PC-3 (cell line): ENCODE data around the gene CCDC197.

Experiments used
- EZH2 ChIP-seq: fragments of 300-600 bp; sonication (generic); IDR thresholded peaks from one replicate; pipeline ENCODE4 v1.6.1; 2017; ENCODE audit warnings: antibody characterized with exemption, mild to moderate bottlenecking, low read length; ENCODE audit not compliant: unreplicated experiment
- TF ChIP-seq, protein P1 (sequence below): fragments of 300-600 bp; sonication (generic); conservative IDR thresholded peaks from 2 replicates; pipeline ENCODE4 v1.5.1; 2017; ENCODE audit warnings: antibody characterized with exemption, low read depth, mild to moderate bottlenecking, low read length

DNA sequence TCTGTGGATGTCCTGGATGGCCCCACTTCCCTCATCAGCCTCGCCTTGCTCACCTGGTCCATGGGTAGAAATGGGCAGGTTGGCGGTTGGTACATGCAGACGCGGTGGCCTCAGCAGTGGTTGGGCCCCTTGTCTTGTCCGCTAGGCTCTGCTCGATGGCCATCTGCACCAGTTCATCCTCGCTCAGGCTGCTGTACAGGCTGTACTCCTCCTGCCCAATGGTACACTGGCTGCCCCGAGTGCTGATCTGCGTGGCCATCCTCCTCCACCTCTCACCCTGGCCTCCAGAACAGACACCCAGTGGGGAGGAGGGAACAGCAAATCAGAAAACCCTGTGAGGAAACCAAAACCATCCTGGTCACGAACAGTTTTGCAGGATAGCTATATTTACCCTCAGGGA lies 32.8 kb upstream of the CCDC197 start:
- TF ChIP-seq, protein P1, sequence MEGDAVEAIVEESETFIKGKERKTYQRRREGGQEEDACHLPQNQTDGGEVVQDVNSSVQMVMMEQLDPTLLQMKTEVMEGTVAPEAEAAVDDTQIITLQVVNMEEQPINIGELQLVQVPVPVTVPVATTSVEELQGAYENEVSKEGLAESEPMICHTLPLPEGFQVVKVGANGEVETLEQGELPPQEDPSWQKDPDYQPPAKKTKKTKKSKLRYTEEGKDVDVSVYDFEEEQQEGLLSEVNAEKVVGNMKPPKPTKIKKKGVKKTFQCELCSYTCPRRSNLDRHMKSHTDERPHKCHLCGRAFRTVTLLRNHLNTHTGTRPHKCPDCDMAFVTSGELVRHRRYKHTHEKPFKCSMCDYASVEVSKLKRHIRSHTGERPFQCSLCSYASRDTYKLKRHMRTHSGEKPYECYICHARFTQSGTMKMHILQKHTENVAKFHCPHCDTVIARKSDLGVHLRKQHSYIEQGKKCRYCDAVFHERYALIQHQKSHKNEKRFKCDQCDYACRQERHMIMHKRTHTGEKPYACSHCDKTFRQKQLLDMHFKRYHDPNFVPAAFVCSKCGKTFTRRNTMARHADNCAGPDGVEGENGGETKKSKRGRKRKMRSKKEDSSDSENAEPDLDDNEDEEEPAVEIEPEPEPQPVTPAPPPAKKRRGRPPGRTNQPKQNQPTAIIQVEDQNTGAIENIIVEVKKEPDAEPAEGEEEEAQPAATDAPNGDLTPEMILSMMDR, result no peak
- no peak for TF ChIP-seq EZH2
